Measurements from ENCODE around the gene KIF9.

DNA sequence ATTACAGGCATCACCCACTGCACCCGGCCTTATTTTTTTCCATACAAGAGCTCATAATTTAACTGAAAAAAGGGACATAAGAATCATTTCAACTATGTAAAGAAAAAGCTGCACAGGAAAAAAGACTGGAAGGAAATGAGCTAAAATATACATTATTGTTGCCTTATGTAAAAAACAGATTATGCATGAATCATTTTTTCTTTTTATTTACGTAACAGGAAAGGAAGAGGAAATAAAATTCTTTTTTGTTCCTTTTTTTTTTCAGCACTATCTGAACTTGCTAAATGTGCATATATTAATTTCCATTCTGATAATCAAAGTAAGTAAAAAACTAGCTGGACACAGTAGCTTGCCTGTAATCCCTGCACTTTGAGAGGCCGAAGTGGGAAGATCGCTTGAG, 12.1 kb downstream of the KIF9 start:
- TF ChIP-seq CTCF (IDR thresholded peaks at IDR 0.05) (no peak), EP300 (IDR thresholded peaks at IDR 0.05) (no peak)
